GM12891 (cell line): ENCODE data around the gene RNF186.

Experiments used
- DNase-seq: peaks from one replicate; pipeline ENCODE4 v3.0.0; 2011; ENCODE audit warnings: low spot score; ENCODE audit not compliant: insufficient read length
- FAIRE-seq: peaks from 2 replicates; lab custom pipeline; 2011; peaks lifted over from hg19 to GRCh38; lab: Jason Lieb, UNC
- PAX5 ChIP-seq: IDR thresholded peaks from 2 replicates; pipeline ENCODE4 v1.6.1; 2011; ENCODE audit warnings: low read length, moderate library complexity, mild to moderate bottlenecking; ENCODE audit not compliant: insufficient read depth, severe bottlenecking
- POLR2A ChIP-seq: IDR thresholded peaks from 2 replicates; pipeline ENCODE4 v1.6.1; 2011; ENCODE audit warnings: low read depth, low read length, control low read depth
- POLR2AphosphoS5 ChIP-seq: IDR thresholded peaks from 2 replicates; pipeline ENCODE4 v1.6.1; 2011; ENCODE audit warnings: low read depth, low read length, control low read depth
- POU2F2 ChIP-seq: IDR thresholded peaks from 2 replicates; pipeline ENCODE4 v1.6.1; 2011; ENCODE audit warnings: low read depth, mild to moderate bottlenecking, control low read depth, low read length, moderate library complexity
- SPI1 ChIP-seq: IDR thresholded peaks from 2 replicates; pipeline ENCODE4 v1.6.1; 2011; ENCODE audit warnings: low read depth, low read length, control low read depth
- TAF1 ChIP-seq: IDR thresholded peaks from 2 replicates; pipeline ENCODE4 v1.6.1; 2011; ENCODE audit warnings: low read depth, low read length, control low read depth

Gene RNF186

GRCh38 chr1:19812875-19813642 is 2.0 kb downstream of the RNF186 start:
- no peak for FAIRE-seq
- TF ChIP-seq SPI1 (no peak), TAF1 (no peak), POLR2AphosphoS5 (no peak), POLR2A (no peak), POU2F2 (no peak), PAX5 (no peak)
- DNase-seq = no peak

- peak; percentile 86 for FAIRE-seq
- peak; percentile 59 for DNase-seq
- TF ChIP-seq POLR2A = no peak
- no peak for TF ChIP-seq PAX5
- no peak for TF ChIP-seq POLR2AphosphoS5
- no peak for TF ChIP-seq POU2F2
- no peak for TF ChIP-seq SPI1
- no peak for TF ChIP-seq TAF1
Measured at GRCh38 chr1:19811206-19811851, 3.8 kb downstream of the RNF186 start.

- DNase-seq (no peak), FAIRE-seq (no peak)
- TF ChIP-seq POU2F2 = no peak
- TF ChIP-seq PAX5 = no peak
- no peak for TF ChIP-seq POLR2A
- TF ChIP-seq SPI1 = no peak
- TF ChIP-seq TAF1 = no peak
- TF ChIP-seq POLR2AphosphoS5 = no peak
Measured at GRCh38 chr1:19809044-19809750, 5.9 kb downstream of the RNF186 start.

GRCh38 chr1:19808351-19808750 is 6.7 kb downstream of the RNF186 start:
- no peak for FAIRE-seq
- TF ChIP-seq PAX5 (no peak), SPI1 (no peak), POLR2A (no peak), TAF1 (no peak), POU2F2 (no peak), POLR2AphosphoS5 (no peak)

GRCh38 chr1:19804831-19805251 is 10.2 kb downstream of the RNF186 start:
- TF ChIP-seq SPI1 (no peak), POLR2A (no peak)
- no peak for DNase-seq
- no peak for FAIRE-seq

More at GRCh38 chr1:19808351-19808750, 6.7 kb downstream of the RNF186 start:
- no peak for DNase-seq

GRCh38 chr1:19802269-19802668 is 12.8 kb downstream of the RNF186 start:
- DNase-seq (no peak), FAIRE-seq (no peak)
- no peak for TF ChIP-seq SPI1
- TF ChIP-seq POLR2A = no peak
- TF ChIP-seq POLR2AphosphoS5 = no peak
- TF ChIP-seq TAF1 = no peak
- TF ChIP-seq PAX5 = no peak
- TF ChIP-seq POU2F2 = no peak

- DNase-seq (peak; percentile 45), FAIRE-seq (peak; percentile 67)
- TF ChIP-seq SPI1 (no peak), TAF1 (no peak), POLR2AphosphoS5 (no peak), PAX5 (no peak), POLR2A (no peak), POU2F2 (no peak)
Measured at GRCh38 chr1:19800076-19800804, 14.8 kb downstream of the RNF186 start.

- FAIRE-seq (peak; percentile 72), DNase-seq (peak; percentile 55)
- TF ChIP-seq POLR2AphosphoS5 (no peak), TAF1 (0 out of 2 replicates have a peak, but pooled peaks have one; percentile 27)
Measured at GRCh38 chr1:19799230-19800075, 15.6 kb downstream of the RNF186 start, which contains the start of gene TMCO4. Gene TMCO4, minus strand, starts transcription at chr1:19799916. Its CDS starts 19,158 bp downstream, at chr1:19780758.

GRCh38 chr1:19798486-19799229 is 16.4 kb downstream of the RNF186 start:
- TF ChIP-seq POLR2AphosphoS5 (no peak), TAF1 (no peak), POLR2A (no peak), PAX5 (no peak), SPI1 (no peak), POU2F2 (no peak)
- FAIRE-seq (peak; percentile 66), DNase-seq (no peak)
